HG03108 (cell line): Measurements from ENCODE around the gene NCBP2.

ENCODE experiments used
- ATAC-seq: cut with Tn5 transposase; IDR thresholded peaks from one replicate; pipeline ENCODE4 v1.9.1; 2021; ENCODE audit warnings: moderate library complexity; ENCODE audit not compliant: unreplicated experiment

NCBP2 gene

GRCh38 chr3:196886144-196886543 lies 56.2 kb downstream of the NCBP2 start:
- no peak for ATAC-seq
